Stimulated activated CD8-positive, alpha-beta memory T cell treated with anti-CD3 and anti-CD28 coated beads, Interleukin-7, amount 100 ng/mL, for 48 hours (primary cell): ENCODE results near the gene LRRN2.
"Not testable (repeated sequence)": the region's sequence is repeated elsewhere in the genome, so short reads cannot be mapped to it uniquely, and the experiment has no call there.

Experiments used
- DNase-seq, 2 donors: peaks; one replicate each; pipeline ENCODE4 v3.0.0-alpha.2; 2020; ENCODE audit warnings: low read depth in 1 of 2; ENCODE audit errors: extremely low read depth in 1 of 2

Gene LRRN2

DNA sequence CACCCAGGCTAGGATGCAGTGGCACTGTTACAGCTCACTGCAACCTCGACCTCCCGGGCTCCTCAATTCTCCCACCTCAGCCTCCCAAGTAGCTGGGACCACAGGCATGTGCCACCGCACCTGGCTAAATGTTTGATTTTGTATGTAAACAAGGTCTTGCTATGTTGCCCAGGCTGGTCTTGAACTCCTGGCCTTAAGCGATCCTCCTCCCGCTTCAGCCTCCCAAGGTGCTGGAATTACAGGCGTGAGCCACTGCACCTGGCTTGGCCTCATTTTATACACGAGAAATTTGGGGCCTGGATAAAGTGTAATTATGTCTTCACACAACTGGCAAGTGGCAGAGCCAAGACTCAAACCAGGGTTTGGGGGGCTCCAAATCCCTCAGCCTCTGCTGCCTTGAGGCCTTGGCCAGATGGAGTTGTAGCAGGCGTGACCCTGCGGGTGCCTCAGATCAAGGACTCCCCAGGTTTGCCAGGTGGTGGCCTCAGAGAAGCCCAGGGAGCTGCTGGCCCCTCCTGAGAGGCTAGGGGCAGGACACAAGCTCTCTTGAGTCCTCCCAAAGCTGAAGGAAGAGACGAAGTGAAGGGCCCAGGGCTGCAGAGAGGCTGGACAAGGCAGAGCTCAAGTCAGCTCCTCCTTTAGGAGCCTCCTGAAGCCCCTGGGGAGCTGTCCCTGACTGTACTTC lies 107.6 kb downstream of the LRRN2 start:
- DNase-seq: no peak

DNA sequence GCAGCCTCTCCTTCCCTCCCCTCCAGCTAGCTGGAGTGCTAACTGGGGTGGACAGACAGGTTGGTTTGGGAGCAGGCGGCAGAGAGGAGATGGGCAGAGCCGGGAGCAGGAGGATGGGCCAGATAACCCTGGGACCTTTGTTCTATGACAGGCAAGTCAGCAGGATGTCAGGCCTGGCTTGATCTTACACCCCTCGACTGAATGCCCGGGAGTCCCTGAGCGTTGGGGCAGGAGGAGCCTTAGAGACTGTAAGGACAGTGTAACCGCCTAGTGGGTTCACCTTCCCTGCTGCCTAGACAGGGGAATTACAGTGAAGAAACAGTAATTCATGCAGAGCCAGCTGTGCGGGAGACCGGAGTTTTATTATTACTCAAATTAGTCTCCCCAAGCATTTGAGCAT lies 109.1 kb downstream of the LRRN2 start:
- DNase-seq: no peak

DNA sequence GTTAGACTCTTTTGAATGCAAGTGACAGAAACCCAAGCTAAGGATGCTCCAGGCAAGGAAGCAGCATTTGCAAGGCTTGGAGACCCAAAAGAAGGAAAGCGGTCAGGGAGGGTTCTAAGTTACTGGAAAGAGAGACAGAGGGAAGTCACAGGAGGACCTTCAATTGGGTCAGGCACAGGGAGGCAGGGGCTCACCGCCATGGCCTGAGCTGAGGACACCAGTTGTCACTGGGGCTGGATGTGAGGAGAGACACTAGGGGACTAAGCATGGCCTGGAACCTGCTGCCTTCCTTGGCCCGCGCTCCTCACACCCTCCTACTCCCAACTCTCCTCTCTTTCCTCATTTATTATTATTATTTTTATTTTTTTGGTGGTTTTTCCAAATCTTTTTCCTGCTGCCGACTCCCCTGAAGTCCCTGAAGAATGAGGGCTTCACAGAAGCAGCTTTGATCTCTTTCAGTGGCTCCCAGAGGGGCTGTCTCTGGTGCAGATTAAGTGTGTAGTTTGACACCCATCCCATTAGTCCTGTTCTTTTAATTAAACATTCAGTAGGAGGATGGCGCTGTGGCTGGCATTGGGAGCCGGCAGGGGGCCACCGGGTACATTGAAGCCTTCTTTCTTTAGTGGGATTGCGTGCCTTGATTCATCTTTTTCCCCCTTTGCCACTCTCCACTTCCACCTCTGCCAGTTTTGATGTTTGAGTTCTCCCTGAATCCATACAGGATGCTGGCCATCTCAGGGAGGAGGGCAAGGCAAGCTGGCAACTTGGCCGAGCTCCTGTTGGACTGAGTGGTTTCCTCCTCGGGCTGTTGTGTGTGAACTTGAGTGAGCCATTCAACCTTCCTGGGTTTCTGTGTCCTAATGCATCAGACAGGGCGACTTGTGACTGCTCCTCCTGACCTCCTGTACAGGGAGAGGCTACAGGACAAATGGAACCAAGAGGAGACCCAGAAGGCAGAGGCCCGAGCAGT lies 110.0 kb downstream of the LRRN2 start:
- no peak for DNase-seq

DNA sequence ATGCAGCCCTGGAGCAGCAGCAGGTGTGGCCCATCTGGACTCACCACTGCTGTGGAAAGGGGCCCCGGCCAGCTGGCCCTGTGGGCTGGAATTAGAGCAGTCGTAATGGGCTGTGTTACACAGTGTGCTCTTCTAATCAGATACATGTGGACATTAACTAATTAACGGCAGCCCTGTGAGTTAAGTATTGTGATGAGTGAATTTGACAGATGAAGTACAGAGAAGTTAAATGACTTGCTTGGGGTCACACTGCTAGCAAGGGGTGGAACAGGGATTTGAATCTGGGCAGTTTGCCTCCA lies 110.7 kb downstream of the LRRN2 start:
- DNase-seq: no peak

DNA sequence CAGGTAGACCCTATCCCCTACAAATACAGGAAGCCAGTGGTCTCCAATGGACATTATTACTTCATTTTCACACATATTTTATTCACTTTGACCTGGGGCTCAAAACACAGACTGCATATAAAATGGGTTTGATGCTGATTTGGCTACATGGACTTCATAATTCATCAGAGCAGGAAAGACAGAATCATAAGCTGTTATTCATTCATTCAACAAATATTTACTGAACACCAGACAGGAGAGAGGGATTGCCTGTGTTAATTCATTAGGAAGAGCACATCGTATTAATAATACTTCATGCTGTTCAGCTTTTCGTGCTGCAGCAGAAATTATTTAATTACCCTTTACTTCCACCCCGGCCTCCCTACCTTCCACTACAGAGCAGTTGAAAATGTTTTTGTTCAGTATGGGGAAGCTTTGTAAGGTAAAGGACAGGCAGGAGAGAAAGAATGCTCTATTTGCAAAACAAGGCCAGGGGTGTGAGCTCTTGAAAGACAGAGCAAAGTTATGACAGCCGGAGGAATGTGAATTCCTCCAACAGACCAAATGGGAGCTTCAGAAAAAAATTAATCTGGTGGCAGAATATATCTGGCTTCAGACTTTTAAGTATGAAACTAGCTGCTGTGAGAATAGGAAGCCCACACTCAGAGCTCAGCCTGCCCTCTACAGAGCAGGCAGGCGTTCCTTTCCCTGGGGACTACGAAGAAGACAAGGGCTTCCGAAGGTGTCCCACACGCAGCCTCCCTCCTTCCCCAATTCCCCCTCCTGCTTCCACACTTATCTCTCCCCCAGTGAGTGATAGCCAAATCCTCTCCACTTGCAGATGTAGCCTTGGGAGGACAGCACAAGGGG lies 111.3 kb downstream of the LRRN2 start:
- no peak for DNase-seq

DNA sequence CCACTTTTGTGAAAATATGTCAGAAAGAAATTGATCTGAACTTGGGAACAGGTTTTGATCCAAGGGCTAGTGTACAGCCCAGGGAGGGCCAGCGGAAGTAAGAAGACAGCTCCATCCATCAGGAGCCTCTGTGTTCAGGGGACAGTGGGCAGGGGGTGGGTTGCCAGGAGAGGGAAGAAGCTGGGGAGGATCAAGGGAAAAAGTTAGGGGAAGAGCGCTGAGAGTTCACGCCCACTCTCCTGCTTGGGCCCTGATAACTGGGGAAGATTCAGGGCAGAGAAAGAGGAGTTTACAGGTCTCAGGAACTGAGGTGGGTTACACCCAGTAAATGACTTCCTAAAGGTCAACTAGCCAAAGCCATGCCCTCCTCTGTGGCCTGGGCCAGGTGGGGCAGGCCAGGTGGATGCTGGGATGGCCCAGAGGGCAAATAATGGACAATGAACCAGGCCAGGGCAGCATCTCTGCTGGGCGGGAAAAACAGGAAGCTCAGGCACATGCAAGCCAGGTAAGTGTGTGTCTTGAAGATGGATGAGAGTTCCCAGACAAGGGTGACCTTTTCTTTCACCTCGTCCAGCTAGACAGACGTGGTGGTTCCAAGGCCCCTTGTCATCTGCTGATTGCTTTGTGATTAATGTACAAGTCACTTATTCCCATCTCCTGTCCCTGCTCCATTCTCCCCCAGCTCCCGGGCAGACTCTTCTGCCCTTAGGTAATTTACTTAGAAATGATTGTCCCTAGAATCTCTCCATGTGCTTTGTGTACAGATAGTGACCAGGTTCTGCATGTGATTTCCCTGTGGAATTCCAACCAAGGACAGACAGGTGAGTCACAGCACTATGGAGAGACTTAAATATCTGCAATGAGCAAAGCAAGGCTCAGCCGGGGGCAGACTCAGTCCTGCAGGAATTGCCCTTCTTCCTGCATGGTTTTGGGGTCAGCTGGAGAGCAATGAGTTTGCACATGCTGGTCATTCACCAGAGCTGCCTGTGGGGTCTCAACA lies 112.3 kb downstream of the LRRN2 start:
- DNase-seq: no peak

DNA sequence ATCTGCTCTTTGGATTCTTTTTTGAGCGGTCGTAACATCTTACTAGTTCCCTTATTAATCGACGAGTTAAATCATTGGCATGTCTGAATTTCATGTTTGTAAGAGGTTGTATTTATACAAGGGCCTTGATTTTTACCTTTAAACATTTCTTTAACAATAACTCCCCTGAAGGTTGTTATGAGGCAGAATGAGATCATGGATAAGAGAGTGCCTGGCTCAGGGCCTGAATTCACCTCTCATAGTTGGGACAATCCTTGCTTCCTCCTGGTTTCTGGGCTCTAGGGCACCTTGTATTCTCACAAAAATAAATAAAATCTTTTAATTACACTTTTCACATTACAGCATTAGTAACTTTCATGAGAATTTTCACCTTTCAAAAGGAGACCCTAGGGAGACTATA lies 113.9 kb downstream of the LRRN2 start:
- no peak for DNase-seq

DNA sequence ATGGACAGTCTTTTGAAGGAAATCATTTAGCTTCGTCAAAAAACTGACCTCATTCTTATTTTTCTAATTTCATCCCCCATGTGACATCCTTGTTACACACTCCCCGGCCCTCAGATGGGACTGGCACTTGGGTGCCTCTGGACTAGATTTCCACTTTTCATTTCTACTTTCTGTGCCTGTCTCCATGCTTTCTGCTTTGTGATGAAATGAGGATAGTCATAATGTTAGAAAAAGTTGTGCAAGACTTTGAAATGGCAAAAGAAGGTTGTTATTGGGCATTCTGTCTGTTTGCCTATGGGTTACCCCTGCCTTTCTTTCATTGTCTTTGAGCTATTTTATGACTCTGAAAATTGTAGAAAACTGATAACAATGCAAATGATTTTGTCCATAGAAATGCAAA lies 114.4 kb downstream of the LRRN2 start:
- DNase-seq: no peak

DNA sequence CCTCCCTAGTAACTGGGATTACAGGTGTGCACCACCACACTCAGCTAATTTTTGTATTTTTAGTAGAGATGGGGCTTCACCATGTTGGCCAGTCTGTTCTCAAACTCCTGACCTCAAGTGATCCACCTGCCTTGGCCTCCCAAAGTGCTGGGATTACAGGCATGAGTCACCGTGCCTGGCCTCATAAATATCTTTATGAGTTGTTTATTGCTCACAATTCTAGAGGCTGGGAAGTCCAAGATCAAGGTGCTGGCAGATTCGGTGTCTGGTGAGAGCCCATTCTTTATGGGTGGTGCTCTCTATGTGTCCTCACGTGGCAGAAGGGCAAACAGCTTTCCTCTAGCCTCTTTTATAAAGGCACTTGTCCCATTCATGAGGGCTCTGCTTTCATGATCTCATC lies 115.5 kb downstream of the LRRN2 start:
- DNase-seq: not testable (repeated sequence)

DNA sequence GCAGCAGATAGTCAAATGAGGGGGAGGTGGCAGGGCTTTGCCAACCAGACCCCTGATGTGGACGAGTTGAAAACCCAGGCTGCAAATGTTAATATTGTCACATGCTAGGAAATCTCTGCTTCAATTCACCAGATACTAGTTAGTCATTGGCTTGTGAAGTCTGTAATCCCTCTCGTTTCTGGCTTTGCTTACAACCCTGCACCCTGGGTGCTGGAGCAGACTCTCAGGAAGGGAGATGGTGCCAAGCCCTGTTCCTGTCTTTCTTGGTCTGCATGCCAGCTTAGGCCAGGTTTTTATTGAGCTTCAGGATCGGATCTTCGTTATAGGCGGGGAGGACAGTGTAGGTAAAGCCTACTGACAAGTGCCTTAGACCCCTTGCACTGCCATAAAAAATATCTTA lies 116.1 kb downstream of the LRRN2 start:
- no peak for DNase-seq

DNA sequence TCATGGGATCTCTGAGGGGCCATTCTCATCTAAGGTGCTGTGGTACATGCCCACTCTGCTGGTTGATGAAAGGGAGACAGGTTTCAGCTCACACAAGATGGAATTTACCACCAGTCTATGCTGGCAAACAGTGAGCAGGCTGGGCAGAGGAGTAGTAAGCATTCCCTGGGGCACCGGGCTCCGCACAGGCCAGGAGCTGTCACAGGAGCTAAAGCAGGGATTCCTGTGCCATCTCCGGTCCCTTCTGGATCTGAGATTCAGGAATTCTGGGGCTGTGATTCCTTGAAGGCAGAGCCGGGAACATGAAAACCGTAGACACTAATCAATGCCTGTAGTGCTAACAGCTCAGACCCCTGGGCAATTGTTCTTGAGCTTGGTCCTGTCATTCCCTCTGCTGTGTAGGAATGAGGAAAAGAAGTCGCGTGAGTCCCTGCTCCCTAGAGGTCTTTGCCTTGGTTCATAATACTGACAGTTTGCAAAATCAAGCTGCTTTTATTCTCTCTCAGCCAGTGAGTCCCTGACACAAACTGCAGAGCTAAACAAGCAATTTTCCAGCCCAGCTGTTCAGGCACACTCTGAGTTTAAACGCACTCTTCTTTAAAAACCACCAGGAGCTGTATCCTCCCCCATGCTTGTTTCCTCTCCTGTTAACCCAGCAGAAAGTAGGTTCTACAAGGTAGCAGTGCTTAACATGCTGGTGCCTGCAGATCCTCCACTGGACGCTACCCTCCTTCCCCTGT lies 116.8 kb downstream of the LRRN2 start:
- no peak for DNase-seq
